Adrenal gland (tissue), 5 donors: ENCODE data around the gene MAN1C1.

Experiments used
- CTCF ChIP-seq, 6 experiments: fragments of 450-650 bp in 4 of 6; fragments of 200-600 bp in 2 of 6; sonication (generic) in 1 of 6; IDR thresholded peaks; 1 replicate in 5 of 6; 2 replicates in 1 of 6; pipeline versions ENCODE4 v1.5.1 to v1.8.0; 2016 to 2021; ENCODE audit warnings: antibody characterized with exemption in 6 of 6, mild to moderate bottlenecking in 2 of 6, moderate library complexity in 1 of 6
- POLR2A ChIP-seq, 2 donors: fragments of 450-650 bp; IDR thresholded peaks; one replicate each; pipeline ENCODE4 v1.6.1; 2017; ENCODE audit warnings: antibody characterized with exemption in 2 of 2, mild to moderate bottlenecking in 2 of 2, moderate library complexity in 1 of 2
- donor health status: DM: no; HTN: no; CAD: no.

- TF ChIP-seq CTCF (IDR thresholded peaks at IDR 0.05) (no peak), POLR2A (IDR thresholded peaks at IDR 0.05) (no peak)
Measured at GRCh38 chr1:25631750-25632485, 15.3 kb downstream of the MAN1C1 start.
